Activated CD8-positive, alpha-beta memory T cell treated with anti-CD3 and anti-CD28 coated beads for 24 hours (primary cell): Measurements from ENCODE around the gene CENPV.
"Not testable (repeated sequence)": the region's sequence is repeated elsewhere in the genome, so short reads cannot be mapped to it uniquely, and the experiment has no call there.

Experiments used
- DNase-seq: peaks from one replicate; pipeline ENCODE4 v3.0.0-alpha.2; 2020

Gene CENPV

DNA sequence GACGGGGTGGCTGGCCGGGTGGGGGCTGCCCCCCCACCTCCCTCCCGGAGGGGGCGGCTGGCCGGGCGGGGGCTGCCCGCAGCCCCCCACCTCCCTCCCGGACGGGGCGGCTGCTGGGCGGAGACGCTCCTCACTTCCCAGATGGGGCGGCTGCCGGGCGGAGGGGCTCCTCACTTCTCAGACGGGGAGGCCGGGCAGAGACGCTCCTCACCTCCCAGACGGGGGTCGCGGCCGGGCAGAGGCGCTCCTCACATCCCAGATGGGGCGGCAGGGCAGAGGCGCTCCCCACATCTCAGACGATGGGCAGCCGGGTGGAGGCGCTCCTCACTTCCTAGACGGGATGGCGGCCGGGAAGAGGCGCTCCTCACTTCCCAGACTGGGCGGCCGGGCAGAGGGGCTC lies 41.2 kb downstream of the CENPV start:
- not testable (repeated sequence) for DNase-seq

DNA sequence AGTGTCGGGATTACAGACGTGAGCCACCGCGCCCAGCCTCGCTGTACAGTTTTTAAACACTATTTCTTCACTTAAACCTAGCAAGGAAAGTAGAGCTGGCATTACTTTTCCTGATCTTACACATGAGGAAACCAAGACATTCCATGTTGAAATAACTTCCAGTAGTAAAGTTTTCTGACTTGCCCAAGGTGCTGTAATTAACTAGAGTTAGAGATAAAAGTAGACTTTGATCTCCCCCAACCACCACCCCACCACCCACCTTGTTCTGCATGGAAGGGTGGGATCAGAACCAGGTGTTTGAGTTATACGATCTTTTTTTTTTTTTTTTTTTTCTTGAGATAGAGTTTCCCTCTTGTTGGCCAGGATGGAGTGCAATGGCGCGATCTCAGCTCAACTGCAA lies 47.1 kb downstream of the CENPV start:
- DNase-seq = no peak

DNA sequence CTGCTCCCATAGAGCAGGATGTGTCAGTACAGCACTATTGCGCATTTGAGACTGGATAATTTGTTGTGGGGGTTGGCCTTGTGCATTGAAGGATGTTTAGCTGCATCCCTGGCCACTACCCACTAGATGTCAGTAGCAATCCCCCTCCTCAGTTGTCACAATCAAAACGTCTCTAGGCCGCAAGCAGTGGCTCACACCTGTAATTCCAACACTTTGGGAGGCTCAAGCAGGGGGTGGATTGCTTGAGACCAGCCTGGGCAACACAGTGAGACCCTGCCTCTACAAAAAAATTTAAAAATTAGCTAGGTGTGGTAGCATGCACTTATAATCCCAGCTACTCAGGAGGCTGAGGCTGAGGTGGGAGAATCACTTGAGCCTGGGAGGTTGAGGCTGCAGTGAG lies 48.4 kb downstream of the CENPV start:
- no peak for DNase-seq

DNA sequence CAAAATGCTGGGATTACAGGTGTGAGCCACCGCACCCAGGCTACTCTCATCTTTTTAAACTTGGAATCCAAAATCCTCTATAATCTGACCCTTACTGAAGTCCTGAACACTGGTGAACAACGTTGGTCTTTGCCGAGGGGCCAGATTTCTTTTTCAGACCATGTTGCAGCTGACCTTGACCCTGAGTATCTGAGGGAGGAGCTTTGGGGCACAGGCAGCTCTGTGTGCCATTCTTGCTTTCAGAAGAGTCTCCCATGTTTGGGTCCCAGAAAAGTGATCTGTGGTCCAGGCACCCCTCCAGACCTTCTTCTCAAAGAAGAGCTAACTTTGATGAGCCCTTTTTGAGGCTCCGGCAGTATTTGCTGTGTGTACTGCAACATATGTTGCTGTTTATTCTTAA lies 50.4 kb downstream of the CENPV start:
- no peak for DNase-seq

DNA sequence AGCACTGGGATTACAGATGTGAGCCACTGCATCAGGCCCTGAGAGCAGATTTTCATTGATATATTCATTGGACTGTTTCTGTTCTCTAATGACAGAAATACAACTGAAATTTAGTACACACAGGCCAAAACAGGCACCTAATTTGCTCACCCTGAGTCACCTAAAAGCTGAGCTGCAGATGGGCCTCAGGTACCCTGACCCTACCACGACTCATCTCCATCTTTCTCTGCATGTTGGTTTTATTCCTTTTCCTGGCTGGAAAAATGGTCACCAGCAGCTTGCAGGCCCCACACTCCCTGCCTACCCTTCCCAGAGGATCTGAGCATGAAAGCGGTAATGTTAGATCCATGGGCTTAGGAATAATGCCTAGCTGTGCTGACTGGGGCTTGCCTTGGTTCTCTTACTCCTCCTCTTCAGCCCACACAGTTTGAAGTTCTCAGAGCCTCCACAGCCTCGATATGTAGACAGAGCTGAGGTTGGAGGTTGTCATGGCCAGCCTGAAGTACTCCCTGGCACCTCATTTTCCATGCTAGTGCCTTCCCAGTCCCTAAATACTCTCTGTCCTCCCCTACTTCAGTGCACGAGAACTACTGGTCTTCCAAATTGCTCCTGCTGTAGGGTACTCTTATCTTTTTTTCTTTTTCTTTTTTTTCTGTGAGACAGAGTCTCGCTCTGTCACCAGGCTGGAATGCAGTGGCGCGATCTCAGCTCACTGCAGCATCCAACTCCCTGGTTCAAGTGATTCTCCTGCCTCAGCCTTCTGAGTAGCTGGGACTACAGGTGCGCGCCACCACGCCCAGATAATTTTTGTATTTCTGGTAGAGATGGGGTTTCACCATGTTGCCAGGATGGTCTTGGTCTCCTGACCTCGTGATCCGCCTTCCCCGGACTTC lies 51.1 kb downstream of the CENPV start:
- DNase-seq = no peak

DNA sequence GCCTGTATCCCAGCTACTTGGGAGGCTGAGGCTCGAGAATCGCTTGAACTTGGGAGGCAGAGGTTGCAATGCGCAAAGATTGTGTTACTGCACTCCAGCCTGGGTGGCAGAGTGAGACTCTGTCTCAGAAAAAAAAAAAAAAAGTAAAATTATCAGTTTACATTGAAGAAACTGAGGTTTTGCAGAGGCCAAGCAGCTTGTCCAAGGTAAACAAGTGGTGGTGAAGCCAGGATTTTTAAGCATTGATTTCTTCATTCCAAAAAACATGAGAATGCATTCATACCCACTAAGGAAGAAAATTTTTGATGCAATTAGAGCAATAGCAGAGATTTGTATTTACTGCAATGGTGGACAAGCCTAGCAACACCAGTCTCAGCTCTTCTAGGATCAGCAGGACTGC lies 52.7 kb downstream of the CENPV start:
- no peak for DNase-seq

DNA sequence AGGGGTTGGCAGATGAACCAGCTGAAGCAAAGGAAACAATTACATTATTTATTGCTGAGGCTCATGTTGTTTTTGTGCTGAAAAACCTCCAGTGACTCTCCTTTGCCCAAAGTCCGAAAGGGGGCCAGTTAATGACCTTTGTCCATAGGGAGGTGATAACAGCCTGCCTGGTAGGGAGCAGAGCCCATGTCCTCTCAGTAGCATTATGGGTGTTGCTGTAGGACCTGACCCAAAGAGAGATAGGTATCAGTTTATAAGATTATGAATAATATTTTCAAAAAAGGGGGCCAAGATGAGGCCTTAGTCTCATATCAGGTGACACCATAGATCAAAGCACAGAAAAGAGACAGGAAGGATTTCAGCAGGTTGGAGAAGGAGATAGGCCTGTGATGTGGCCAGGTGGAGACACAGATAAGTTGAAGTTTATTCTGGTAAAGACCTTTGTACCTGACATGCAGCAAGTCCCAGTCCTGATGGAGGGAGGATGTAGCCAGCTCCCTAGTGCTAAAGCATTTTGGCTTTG lies 55.1 kb downstream of the CENPV start:
- no peak for DNase-seq

DNA sequence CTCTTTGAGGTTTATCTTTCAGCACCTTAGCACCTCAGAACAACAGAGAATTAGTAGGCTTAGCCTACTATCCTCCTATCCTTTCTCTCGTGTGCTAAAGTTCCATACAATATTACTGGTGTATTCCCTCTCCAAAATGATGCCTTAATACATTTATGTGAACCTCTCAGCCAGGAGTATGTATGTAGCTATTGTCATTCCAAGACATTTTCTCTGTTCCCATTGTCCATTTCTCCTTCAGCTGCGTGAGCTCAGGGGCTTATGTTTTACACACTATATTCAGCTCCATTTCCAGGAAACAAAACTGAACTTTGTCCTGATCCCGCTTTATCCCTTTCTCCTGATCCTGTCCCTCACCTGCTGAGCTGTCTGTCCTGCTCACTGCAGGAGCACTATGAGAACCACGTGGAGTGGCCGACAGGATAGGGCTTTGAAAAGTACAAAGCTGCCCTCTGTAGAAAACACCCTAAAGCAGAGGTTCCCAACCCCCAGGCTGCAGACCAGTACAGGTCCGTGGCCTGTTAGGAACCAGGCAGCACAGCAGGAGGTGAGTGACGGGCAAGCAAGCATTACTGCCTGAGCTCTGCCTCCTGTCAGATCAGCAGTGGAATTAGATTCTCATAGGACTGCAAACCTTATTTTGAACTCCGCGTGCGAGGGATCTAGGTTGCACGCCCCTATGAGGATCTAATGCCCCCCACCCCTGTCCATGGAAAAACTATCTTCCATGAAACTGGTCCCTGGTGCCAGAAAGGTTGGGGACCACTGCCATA lies 55.7 kb downstream of the CENPV start:
- DNase-seq = no peak

DNA sequence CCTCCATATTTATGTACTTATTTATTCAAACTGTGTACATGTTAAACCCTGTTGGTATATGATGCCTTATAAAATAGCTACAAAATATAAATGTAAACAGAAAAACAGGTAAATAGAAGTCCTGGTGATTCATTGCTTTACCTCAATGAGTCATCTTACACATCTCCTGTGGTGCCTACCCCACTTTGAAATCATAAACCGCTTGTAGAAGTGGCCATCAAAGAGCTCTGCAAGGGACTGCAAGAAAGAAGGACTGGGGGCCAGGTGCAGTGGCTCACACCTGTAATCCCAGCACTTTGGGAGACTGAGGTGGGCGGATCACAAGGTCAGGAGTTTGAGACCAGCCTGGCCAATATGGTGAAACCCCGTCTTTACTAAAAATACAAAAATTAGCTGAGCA lies 57.2 kb downstream of the CENPV start:
- not testable (repeated sequence) for DNase-seq

DNA sequence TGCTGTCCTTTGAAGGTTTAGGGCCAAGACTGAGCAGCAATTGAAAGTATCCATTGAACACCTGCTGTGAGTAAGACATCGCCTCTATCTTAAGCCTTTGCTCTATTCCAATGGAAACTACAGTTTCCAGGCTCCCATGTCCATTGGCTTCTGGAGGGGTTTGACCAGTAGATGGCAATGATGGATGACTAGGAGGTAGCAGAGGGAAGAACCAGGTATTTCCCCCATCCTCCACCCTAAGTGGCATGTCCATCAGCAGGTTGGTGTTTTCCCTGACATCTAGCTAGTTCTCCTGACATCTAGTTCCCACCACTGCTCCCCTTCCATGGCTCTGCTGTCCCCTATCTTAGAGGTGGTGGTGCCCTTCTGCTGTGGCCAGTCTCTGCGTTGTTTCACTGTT lies 58.7 kb downstream of the CENPV start:
- no peak for DNase-seq

DNA sequence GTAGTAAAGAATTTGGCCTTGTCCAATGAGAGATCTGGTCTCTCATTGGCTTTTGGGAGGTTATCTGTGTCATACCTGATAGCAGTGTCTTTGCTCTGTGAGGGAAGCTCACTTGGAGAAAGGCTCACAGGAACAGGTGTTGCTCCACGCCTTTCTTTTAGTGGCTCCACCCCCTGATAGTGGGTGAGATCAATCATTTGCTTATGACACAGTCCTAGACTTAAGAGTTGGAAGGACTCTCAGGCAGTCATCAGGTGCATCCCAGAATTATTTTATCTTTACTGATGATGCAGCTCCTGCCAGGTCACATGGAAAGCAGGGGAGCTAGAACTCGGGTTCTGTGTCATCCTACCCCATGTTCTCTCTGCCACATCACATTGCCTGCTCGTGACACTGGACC lies 59.3 kb downstream of the CENPV start:
- DNase-seq = no peak
